OCI-LY1 (cell line): ENCODE data around the gene BAIAP2.

ENCODE experiments used
- H2AFZ ChIP-seq: fragments of 200-600 bp; sonication (generic), shearing (Covaris generic); 2 replicates; pipeline ENCODE4 v1.6.0; 2014; ENCODE audit warnings: antibody characterized with exemption, mild to moderate bottlenecking, low read length
- H3F3A ChIP-seq: fragments of 200-600 bp; sonication (generic), shearing (Covaris generic); 2 replicates; pipeline ENCODE4 v1.6.0; 2014; ENCODE audit warnings: mild to moderate bottlenecking, antibody characterized with exemption, low read length, moderate library complexity; ENCODE audit not compliant: insufficient read depth
- H3K27ac ChIP-seq: fragments of 200-600 bp; sonication (generic); 2 replicates; pipeline ENCODE4 v1.5.1; 2014; ENCODE audit warnings: low read length, mixed run types, mild to moderate bottlenecking, low read depth; ENCODE audit not compliant: poor library complexity, severe bottlenecking
- H3K27me3 ChIP-seq: fragments of 200-600 bp; sonication (generic); 2 replicates; pipeline ENCODE4 v1.6.0; 2014; ENCODE audit warnings: antibody characterized with exemption, mild to moderate bottlenecking, low read length, moderate library complexity; ENCODE audit not compliant: insufficient read depth
- H3K36me3 ChIP-seq: fragments of 200-600 bp; sonication (generic); 2 replicates; pipeline ENCODE4 v1.6.1; 2014; ENCODE audit warnings: mild to moderate bottlenecking, antibody characterized with exemption, low read length, moderate library complexity, mixed read lengths; ENCODE audit not compliant: insufficient read depth
- H3K4me1 ChIP-seq: fragments of 200-600 bp; sonication (generic); 2 replicates; pipeline ENCODE4 v1.5.1; 2014; ENCODE audit warnings: mild to moderate bottlenecking, low read length, moderate library complexity; ENCODE audit not compliant: insufficient read depth, severe bottlenecking
- H3K4me2 ChIP-seq: fragments of 200-600 bp; sonication (generic), shearing (Covaris generic); 2 replicates; pipeline ENCODE4 v1.6.1; 2014; ENCODE audit warnings: low read length
- H3K4me3 ChIP-seq: fragments of 200-600 bp; sonication (generic); 2 replicates; pipeline ENCODE4 v1.5.1; 2014; ENCODE audit warnings: low read length, low read depth, mild to moderate bottlenecking, mixed read lengths; ENCODE audit not compliant: poor library complexity, severe bottlenecking
- H3K79me2 ChIP-seq: fragments of 200-600 bp; shearing (Covaris generic); 2 replicates; pipeline ENCODE4 v1.6.1; 2016; ENCODE audit warnings: mixed run types, low read length, mixed read lengths; ENCODE audit not compliant: insufficient read depth
- H3K9ac ChIP-seq: fragments of 200-600 bp; sonication (generic), shearing (Covaris generic); 2 replicates; pipeline ENCODE4 v1.6.1; 2014; ENCODE audit warnings: mild to moderate bottlenecking, low read length, mixed read lengths
- H3K9me2 ChIP-seq: fragments of 200-600 bp; sonication (generic), shearing (Covaris generic); 2 replicates; pipeline ENCODE4 v1.6.1; 2014; ENCODE audit warnings: low read depth, mild to moderate bottlenecking, low read length, mixed read lengths
- H3K9me3 ChIP-seq: fragments of 200-600 bp; shearing (Covaris generic); 2 replicates; pipeline ENCODE4 v1.6.1; 2014; ENCODE audit warnings: low read length, mixed read lengths
- H4K20me1 ChIP-seq: fragments of 200-600 bp; sonication (generic), shearing (Covaris generic); 2 replicates; pipeline ENCODE4 v1.6.0; 2016; ENCODE audit warnings: mild to moderate bottlenecking, low read length; ENCODE audit not compliant: insufficient read depth
- CTCF ChIP-seq: fragments of 200-600 bp; sonication (generic), shearing (Covaris generic); IDR thresholded peaks from 2 replicates; pipeline ENCODE4 v1.5.1; 2017; ENCODE audit warnings: mild to moderate bottlenecking, antibody characterized with exemption, low read length, moderate library complexity, mixed read lengths
- EZH2 ChIP-seq: fragments of 200-600 bp; sonication (generic), shearing (Covaris generic); IDR thresholded peaks from 2 replicates; pipeline ENCODE4 v1.8.0; 2017; ENCODE audit warnings: borderline replicate concordance, mixed run types, mild to moderate bottlenecking, antibody characterized with exemption, low read length, moderate library complexity, mixed read lengths

Gene BAIAP2

GRCh38 chr17:81164371-81165245 is 129.7 kb downstream of the BAIAP2 start:
- Histone ChIP-seq H3K36me3 (no peaks in the 10 kb centered on the region), H3K9ac (no peak overlapping the region), H3K9me3 (no peaks in the 10 kb centered on the region), H3K27ac (no peak overlapping the region), H3K27me3 (no peaks in the 10 kb centered on the region), H3K79me2 (no peaks in the 10 kb centered on the region), H2AFZ (no peak overlapping the region), H4K20me1 (no peaks in the 10 kb centered on the region), H3K9me2 (no peaks in the 10 kb centered on the region), H3K4me2 (no peak overlapping the region), H3K4me1 (no peaks in the 10 kb centered on the region), H3F3A (no peaks in the 10 kb centered on the region), H3K4me3 (no peak overlapping the region)
- TF ChIP-seq CTCF: no peak
- no peak for TF ChIP-seq EZH2

GRCh38 chr17:81165246-81166032 is 130.5 kb downstream of the BAIAP2 start, which contains the start of gene PVALEF:
PVALEF (plus strand) TSS chr17:81165507; CDS start chr17:81181227, 15,720 bp downstream.
- Histone ChIP-seq H3K4me2 (no peak within 1 kb of the TSS), H3K27me3 (no peaks in the 10 kb centered on the region), H3K9me3 (no peaks in the 10 kb centered on the region), H4K20me1 (no peaks in the 10 kb centered on the region), H3F3A (no peaks in the 10 kb centered on the region), H3K27ac (no peak within 1 kb of the TSS), H3K4me3 (no peak within 1 kb of the TSS), H3K4me1 (no peaks in the 10 kb centered on the region), H3K79me2 (no peaks in the 10 kb centered on the region), H3K9ac (no peak within 1 kb of the TSS), H3K9me2 (no peaks in the 10 kb centered on the region), H2AFZ (no peak within 1 kb of the TSS), H3K36me3 (no peaks in the 10 kb centered on the region)
- TF ChIP-seq CTCF (no peak), EZH2 (no peak)

- Histone ChIP-seq H3F3A (no peaks in the 10 kb centered on the region), H3K9me3 (no peaks in the 10 kb centered on the region), H3K79me2 (no peaks in the 10 kb centered on the region), H4K20me1 (no peaks in the 10 kb centered on the region), H3K36me3 (no peaks in the 10 kb centered on the region), H3K9ac (no peak within 1 kb of the TSS), H3K9me2 (no peaks in the 10 kb centered on the region), H3K27me3 (no peaks in the 10 kb centered on the region), H3K4me1 (no peaks in the 10 kb centered on the region), H3K4me2 (no peak within 1 kb of the TSS), H3K4me3 (no peak within 1 kb of the TSS), H3K27ac (no peak within 1 kb of the TSS), H2AFZ (no peak within 1 kb of the TSS)
- TF ChIP-seq EZH2 (no peak), CTCF (no peak)
Measured at GRCh38 chr17:81166033-81166492, 131.1 kb downstream of the BAIAP2 start, which contains the start of gene AATK. AATK (minus strand) TSS chr17:81166221; CDS start chr17:81165992, 229 bp downstream.
